Testis (tissue), 3 donors: ENCODE measurements around the gene TAC3. TPM values are rescaled to one million over a fixed set of nuclear protein-coding genes. Genes with fewer than 3 reads are reported as not detected.
"Not testable (repeated sequence)": the region's sequence is repeated elsewhere in the genome, so short reads cannot be mapped to it uniquely, and the experiment has no call there.

Experiments used
- DNase-seq: peaks from one replicate; pipeline ENCODE4 v3.0.0-alpha.2; 2019
- H3K27ac ChIP-seq, 2 donors: fragments of 200-600 bp; sonication (generic); one replicate each; pipeline ENCODE4 v1.5.1; 2019
- H3K27me3 ChIP-seq: fragments of 200-600 bp; sonication (generic); one replicate; pipeline ENCODE4 v1.5.1; 2019
- H3K36me3 ChIP-seq: fragments of 200-600 bp; sonication (generic); one replicate; pipeline ENCODE4 v1.5.1; 2017; ENCODE audit warnings: low read depth; ENCODE audit errors: missing control alignments
- H3K4me1 ChIP-seq: fragments of 200-600 bp; sonication (generic); one replicate; pipeline ENCODE4 v1.5.1; 2019
- H3K4me3 ChIP-seq, 2 donors: fragments of 200-600 bp; sonication (generic); one replicate each; pipeline ENCODE4 v1.5.1; 2017 to 2019
- H3K9me3 ChIP-seq: fragments of 200-600 bp; sonication (generic); one replicate; pipeline ENCODE4 v1.5.1; 2017
- POLR2A ChIP-seq: fragments of 450-650 bp; IDR thresholded peaks from one replicate; pipeline ENCODE4 v1.6.1; 2017; ENCODE audit warnings: antibody characterized with exemption, mild to moderate bottlenecking, moderate library complexity
- WGBS, 2 donors: methylation state at CpG; one replicate each; pipeline ENCODE4 v1.1.5; 2018; 5-methylcytosine and 5-hydroxymethylcytosine counted together
- intact Hi-C: fragments of 100-400 bp; cut with DNase I; formaldehyde crosslinking; loops from one replicate; pipeline ENCODE4 v1.15.1; 2023; ENCODE audit warnings: low total_unique reads
- polyA plus RNA-seq: library from polyadenylated mRNA; stranded (reverse); fragments of 350-450 nt; fragmentation: Illumina TruSeq; extraction: RNeasy Lipid Tissue Mini Kit (QIAGEN cat#74804); gene quantifications from one replicate; pipeline ENCODE4 v1.2.3, GENCODE V29; 2014; ENCODE audit warnings: low read depth, low replicate concordance; ENCODE audit not compliant: insufficient read depth
- total RNA-seq, 2 donors: library from RNA; depleted of rRNA; stranded (reverse); fragments of >200 nt; gene quantifications; one replicate each; pipeline ENCODE4 v1.2.3, GENCODE V29; 2016
- TF ChIP-seq, protein P1 (sequence below), 3 experiments: fragments of 450-650 bp in 2 of 3; fragments of 200-600 bp in 1 of 3; sonication (generic) in 1 of 3; IDR thresholded peaks; one replicate each; pipeline ENCODE4 v1.5.1; 2016 to 2019; ENCODE audit warnings: antibody characterized with exemption in 3 of 3, mild to moderate bottlenecking in 2 of 3, moderate library complexity in 1 of 3

TAC3 gene
- total and polyA plus RNA-seq, 3 donors from 2014 or later, result 2.5 to 3.9 (median 2.9) TPM

DNA sequence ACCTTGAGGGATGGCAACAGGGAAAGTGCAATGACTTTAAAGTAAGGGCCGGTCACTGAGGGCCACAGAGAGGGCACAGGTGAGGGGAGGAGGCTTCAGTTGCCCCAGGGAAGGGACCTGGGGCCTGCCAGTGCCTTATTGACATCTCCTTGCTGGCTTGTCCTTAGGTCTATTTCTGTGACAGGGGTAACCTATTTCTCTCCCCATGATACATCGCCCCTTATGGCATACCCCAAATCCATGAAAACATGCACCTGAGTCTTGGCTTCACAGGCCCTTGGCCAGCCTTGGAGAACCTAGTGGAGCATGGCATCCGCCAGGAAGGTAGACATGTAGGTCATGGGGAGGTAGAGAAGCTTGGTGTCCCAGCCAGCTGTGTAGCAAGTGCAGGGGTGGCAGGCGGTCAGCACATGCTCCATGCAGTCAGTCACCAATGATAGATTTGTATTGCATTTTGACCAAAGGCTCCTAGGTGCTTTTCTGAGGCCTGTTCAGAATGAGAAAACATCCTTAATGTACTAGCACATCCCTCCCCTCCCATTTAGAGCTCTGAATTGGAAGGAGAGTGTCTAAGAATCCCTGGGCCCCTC lies 35.3 kb downstream of the TAC3 start:
- intact Hi-C loops, result no loop called here
- H3K27ac ChIP-seq, result no peak overlapping the region
- no peaks in the 10 kb centered on the region for H3K27me3 ChIP-seq
- H3K4me3 ChIP-seq, result no peak overlapping the region
- no peak for TF ChIP-seq POLR2A
- TF ChIP-seq, protein P1, sequence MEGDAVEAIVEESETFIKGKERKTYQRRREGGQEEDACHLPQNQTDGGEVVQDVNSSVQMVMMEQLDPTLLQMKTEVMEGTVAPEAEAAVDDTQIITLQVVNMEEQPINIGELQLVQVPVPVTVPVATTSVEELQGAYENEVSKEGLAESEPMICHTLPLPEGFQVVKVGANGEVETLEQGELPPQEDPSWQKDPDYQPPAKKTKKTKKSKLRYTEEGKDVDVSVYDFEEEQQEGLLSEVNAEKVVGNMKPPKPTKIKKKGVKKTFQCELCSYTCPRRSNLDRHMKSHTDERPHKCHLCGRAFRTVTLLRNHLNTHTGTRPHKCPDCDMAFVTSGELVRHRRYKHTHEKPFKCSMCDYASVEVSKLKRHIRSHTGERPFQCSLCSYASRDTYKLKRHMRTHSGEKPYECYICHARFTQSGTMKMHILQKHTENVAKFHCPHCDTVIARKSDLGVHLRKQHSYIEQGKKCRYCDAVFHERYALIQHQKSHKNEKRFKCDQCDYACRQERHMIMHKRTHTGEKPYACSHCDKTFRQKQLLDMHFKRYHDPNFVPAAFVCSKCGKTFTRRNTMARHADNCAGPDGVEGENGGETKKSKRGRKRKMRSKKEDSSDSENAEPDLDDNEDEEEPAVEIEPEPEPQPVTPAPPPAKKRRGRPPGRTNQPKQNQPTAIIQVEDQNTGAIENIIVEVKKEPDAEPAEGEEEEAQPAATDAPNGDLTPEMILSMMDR (IDR thresholded peaks at IDR 0.05), result no peak
- H3K9me3 ChIP-seq, result no peaks in the 10 kb centered on the region
- 94 to 98% methylated on average over 4 of the region's 4 CpGs for WGBS, 2 donors
- H3K36me3 ChIP-seq, result no peaks in the 10 kb centered on the region
- no peak for DNase-seq
- H3K4me1 ChIP-seq, result no peaks in the 10 kb centered on the region

DNA sequence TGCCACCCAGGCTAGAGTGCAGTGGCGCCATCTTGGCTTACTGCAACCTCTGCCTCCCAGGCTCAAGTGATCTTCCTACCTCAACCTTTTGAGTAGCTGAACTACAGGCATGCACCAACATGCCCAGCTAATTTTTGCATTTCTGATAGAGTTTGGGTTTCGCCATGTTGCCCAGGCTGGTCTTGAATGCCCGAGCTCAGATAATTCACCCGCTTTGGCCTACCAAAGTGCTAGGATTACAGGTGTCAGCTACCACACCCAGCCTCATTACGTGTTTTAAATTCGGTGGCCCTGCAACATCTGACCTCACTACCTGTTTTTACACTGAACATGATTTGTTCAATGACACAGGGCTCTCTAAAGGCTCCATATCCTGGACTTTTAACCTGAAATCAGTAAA lies 36.1 kb downstream of the TAC3 start:
- Histone ChIP-seq H3K4me3 (no peak overlapping the region), H3K27me3 (no peaks in the 10 kb centered on the region), H3K27ac (no peak overlapping the region), H3K4me1 (no peaks in the 10 kb centered on the region), H3K36me3 (no peaks in the 10 kb centered on the region), H3K9me3 (no peaks in the 10 kb centered on the region)
- DNase-seq, result no peak
- intact Hi-C loops, result no loop called here
- 95 to 97% methylated on average over 5 to 6 of the region's 6 CpGs for WGBS, 2 donors
- TF ChIP-seq POLR2A, result no peak
- TF ChIP-seq, protein P1 (IDR thresholded peaks at IDR 0.05), result no peak

DNA sequence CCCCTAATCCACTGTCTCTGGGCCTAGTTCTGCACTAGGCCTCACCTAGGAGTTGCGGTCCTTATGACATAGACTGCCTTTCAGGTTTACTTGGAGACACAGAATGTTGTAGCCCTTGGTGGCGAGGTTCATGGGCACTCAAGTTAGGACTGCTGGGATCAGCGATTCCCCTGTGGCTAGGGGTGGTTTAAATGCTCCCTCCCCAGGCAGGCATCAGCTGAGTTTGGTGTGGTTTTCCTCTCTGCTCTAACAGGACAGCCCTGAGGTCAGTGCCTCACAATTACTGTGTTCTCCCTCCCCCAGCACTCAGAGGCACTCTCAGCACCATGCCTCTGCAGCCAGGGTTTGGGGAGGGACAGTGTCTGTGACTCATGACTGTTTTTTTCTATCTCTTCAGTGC lies 36.7 kb downstream of the TAC3 start:
- Histone ChIP-seq H3K27me3 (no peaks in the 10 kb centered on the region), H3K27ac (no peak overlapping the region), H3K4me3 (no peak overlapping the region), H3K36me3 (no peaks in the 10 kb centered on the region), H3K9me3 (no peaks in the 10 kb centered on the region), H3K4me1 (no peaks in the 10 kb centered on the region)
- WGBS, 2 donors, result 94 to 97% methylated on average over 3 of the region's 3 CpGs
- intact Hi-C loops, result no loop called here
- no peak for TF ChIP-seq POLR2A
- TF ChIP-seq, protein P1 (IDR thresholded peaks at IDR 0.05), result no peak
- DNase-seq, result no peak

DNA sequence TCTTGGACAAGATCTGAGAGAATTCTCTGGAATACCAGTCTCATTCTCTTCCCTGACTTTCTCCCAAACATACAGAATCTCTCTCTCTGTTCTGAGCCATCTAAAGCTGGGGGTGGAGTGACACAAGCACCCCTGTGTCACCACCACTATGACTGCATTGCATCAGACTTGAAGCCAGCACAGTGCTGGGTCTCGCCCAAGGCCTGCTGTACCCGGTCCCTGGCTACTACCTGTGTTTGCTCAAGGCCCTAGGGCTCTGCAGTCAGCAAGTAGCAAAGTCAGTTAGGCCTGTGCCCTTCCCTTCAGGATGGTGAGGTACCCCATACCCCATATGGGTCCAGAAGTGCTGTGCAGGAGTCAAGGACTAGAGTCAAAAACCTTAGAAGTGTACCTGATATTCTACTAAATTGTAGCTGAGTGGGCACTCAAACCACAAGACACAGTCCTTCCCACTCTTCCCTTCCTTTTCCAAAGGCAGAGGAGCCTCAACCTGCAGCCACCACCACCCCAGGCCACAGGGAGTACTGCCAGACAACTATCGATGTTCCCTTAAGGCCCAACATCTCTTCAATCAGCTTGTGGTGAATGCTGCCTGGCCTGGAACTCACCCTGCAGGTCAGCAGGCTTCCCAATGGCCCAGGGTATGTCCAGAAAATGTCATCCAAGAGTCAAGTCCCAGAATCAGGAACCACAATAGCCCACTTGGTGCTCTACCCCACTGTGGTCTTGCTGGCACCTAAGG lies 37.8 kb downstream of the TAC3 start:
- no peak for DNase-seq
- Histone ChIP-seq H3K27ac (no peak overlapping the region), H3K4me1 (no peaks in the 10 kb centered on the region), H3K36me3 (no peaks in the 10 kb centered on the region), H3K9me3 (no peaks in the 10 kb centered on the region), H3K4me3 (no peak overlapping the region), H3K27me3 (no peaks in the 10 kb centered on the region)
- TF ChIP-seq POLR2A, result no peak
- TF ChIP-seq, protein P1 (IDR thresholded peaks at IDR 0.05), result no peak
- intact Hi-C loops, result no loop called here
- WGBS, 2 donors, result 91 to 92% methylated on average over 3 of the region's 3 CpGs

DNA sequence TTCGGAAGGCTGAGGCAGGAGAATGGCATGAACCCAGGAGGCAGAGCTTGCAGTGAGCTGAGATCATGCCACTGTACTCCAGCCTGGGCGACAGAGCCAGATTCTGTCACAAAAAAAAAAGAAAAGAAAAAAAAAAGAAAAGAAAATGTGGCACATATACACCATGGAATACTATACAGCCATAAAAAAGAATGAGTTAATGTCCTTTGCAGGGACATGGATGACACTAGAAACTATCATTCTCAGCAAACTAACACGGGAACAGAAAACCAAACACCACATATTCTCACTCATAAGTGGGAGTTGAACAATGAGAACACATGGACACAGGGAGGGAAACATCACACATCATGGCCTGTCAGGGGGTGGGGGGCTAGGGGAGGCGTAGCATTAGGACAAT lies 39.0 kb downstream of the TAC3 start:
- intact Hi-C loops, H3K4me3 ChIP-seq: not testable (repeated sequence)

DNA sequence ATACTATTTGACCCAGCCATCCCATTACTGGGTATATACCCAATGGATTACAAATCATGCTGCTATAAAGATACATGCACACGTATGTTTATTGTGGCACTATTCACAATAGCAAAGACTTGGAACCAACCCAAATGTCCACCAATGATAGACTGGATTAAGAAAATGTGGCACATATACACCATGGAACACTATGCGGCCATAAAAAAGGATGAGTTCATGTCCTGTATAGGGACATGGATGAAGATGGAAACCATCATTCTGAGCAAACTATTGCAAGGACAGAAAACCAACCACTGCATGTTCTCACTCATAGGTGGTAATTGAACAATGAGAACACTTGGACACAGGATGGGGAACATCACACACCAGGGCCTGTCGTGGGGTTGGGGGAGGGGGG lies 42.1 kb downstream of the TAC3 start:
- intact Hi-C loops, H3K4me3 ChIP-seq: not testable (repeated sequence)
- 80 to 87% methylated on average over 3 of the region's 3 CpGs for WGBS, 2 donors

More for the DNA sequence above, 39.0 kb downstream of the TAC3 start:
- DNase-seq, H3K36me3 ChIP-seq, H3K27ac ChIP-seq, H3K27me3 ChIP-seq, H3K9me3 ChIP-seq, H3K4me1 ChIP-seq: not testable (repeated sequence)
- 85 to 92% methylated on average over 4 of the region's 4 CpGs for WGBS, 2 donors

DNA sequence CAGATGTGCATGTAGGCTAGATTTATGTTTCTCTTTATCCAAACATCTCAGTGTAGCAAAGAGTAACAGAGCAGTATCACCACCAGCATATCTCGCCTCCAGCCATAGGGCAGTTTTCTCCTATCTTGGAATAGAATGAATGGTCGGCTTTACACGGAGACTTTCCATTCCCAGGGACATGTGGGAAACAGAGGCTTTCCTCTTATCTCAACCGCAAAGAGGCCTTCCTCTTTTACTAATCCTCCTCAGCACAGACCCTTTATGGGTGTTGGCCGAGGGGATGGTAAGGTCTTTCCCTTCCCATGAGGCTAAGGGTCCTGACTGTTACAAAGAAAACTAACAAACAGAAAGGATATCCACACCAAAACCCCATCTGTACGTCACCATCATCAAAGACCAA lies 47.4 kb downstream of the TAC3 start:
- DNase-seq, H3K9me3 ChIP-seq, H3K27me3 ChIP-seq, intact Hi-C loops, H3K27ac ChIP-seq, H3K4me1 ChIP-seq, H3K4me3 ChIP-seq, H3K36me3 ChIP-seq: not testable (repeated sequence)
- 68 to 69% methylated on average over 6 of the region's 6 CpGs for WGBS, 2 donors

More for the DNA sequence above, 42.1 kb downstream of the TAC3 start:
- not testable (repeated sequence) for H3K9me3 ChIP-seq, H3K36me3 ChIP-seq, H3K4me1 ChIP-seq, DNase-seq, H3K27ac ChIP-seq, H3K27me3 ChIP-seq

DNA sequence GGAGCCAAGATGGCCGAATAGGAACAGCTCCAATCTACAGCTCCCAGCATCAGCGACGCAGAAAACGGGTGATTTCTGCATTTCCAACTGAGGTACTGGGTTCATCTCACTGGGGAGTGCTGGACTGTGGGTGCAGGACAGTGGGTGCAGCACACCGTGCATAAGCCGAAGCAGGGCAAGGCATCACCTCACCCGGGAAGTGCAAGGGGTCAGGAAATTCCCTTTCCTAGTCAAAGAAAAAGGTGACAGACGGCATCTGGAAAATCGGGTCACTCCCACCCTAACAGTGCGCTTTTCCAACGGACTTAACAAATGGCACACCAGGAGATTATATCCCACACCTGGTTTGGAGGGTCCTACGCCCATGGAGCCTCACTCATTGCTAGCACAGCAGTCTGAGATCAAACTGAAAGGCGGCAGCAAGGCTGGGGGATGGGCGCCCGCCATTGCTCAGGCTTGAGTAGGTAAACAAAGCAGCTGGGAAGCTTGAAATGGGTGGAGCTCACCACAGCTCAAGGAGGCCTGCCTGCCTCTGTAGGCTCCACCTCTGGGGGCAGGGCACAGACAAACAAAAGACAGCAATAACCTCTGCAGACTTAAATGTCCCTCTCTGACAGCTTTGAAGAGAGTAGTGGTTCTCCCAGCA lies 50.2 kb downstream of the TAC3 start:
- H3K36me3 ChIP-seq, H3K4me3 ChIP-seq, DNase-seq, H3K27me3 ChIP-seq, H3K27ac ChIP-seq, intact Hi-C loops, H3K4me1 ChIP-seq, H3K9me3 ChIP-seq: not testable (repeated sequence)
- 84 to 92% methylated on average over 15 of the region's 15 CpGs for WGBS, 2 donors
